GM12873 (cell line): Measurements from ENCODE around the gene FBXO42.

ENCODE experiments used
- TF ChIP-seq, protein P1 (sequence below): IDR thresholded peaks from 2 replicates; pipeline ENCODE4 v1.5.1; 2012; ENCODE audit warnings: low read depth, mild to moderate bottlenecking, moderate library complexity, low read length, control low read depth; ENCODE audit not compliant: insufficient read depth; ENCODE audit errors: missing control alignments

The FBXO42 gene

DNA sequence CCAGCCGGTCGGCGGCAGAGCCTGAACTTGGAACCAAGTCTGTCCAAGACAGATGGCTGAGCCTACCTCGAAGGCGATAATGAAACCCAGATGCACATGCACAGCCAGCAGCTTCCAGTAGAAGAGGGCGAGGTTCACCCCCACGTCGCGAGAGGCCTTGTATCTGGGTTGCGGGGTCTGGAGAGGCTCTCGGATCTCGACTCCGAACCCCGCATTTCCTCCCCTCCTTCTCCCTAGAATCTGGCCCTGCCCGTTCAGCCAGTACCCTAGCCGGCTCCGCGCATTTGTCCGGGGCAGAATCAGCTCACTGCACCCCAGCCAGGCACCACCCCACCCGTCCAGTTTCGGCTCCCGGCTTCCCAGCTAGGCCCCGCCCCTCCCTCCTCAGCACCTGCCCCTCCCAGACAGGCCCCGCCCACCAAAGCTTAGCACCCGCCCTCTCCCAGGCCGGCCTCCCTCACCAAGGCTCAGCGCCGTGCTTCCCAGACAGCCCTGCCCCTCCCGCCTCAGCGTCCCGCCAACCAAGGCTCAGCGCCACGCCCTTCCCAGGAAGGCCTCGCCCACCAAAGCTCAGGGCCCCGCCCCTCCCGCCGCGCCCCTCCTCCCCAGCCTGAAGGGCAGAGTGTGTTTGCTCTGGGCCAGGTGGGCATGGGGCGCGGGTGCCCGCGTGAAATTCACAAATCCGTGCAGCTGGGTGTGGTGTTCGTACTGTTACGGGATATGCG, 135.1 kb downstream of the FBXO42 start:
- TF ChIP-seq, protein P1, sequence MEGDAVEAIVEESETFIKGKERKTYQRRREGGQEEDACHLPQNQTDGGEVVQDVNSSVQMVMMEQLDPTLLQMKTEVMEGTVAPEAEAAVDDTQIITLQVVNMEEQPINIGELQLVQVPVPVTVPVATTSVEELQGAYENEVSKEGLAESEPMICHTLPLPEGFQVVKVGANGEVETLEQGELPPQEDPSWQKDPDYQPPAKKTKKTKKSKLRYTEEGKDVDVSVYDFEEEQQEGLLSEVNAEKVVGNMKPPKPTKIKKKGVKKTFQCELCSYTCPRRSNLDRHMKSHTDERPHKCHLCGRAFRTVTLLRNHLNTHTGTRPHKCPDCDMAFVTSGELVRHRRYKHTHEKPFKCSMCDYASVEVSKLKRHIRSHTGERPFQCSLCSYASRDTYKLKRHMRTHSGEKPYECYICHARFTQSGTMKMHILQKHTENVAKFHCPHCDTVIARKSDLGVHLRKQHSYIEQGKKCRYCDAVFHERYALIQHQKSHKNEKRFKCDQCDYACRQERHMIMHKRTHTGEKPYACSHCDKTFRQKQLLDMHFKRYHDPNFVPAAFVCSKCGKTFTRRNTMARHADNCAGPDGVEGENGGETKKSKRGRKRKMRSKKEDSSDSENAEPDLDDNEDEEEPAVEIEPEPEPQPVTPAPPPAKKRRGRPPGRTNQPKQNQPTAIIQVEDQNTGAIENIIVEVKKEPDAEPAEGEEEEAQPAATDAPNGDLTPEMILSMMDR = no peak

DNA sequence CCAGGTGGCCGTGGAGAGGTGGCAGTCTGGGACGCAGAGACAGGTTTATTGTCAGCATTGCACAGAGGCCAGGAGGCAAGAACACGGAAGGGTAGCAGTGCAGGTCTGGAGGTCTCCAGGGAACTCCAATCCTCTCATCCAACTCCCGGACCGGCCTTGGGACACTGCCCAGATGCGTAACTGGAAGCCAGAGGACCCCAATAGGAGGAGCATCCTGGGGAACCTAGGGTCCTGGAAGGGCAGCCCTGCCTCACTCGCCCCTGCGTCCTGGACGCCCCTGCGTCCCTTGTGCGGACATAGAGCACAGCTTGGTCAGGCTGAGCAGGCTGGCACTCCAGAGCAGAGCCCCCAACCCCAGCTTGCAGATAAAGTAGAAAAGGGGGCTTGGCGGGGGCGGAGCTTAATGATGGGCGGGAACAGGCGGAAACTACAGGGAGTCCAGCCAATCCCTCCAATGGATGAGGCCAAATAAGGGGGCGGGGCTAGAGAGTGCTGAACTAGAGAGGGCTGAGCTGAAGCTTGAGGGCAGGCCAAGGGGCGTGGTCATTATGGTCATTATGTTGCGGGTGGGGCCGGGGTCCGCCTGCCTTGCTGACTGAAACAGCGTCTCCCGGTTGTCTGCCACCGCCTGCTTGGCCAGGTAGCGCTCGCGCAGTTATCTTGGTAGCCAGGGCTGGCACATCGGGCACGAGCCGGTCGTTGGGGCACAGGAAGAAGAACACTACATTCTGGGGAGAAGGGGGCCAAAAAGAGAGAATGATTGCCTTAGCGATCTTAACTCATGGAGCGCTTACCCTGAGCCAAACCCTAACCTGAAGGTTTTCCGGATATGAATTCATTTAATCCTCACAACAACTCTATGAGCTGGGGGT, 136.2 kb downstream of the FBXO42 start:
- TF ChIP-seq, protein P1 = no peak

DNA sequence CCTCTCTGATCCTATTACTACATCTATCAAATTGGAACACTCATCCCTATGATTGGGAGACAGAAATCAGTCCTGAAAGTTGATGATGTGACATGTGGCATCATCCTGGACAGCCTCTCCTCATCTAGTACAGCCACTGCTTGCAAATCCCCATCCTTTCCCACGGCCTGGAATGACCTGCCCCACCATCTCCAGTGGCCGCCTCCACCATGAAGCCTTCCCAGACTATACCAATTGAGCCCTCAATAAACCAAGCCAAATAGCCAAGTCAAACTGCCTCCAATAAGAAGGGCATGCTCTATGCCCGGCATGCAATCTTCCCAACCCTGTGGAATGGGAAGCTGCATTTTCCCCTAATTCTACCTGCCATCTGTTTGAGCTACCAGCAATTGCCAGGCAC, 139.3 kb downstream of the FBXO42 start:
- TF ChIP-seq, protein P1 = no peak

DNA sequence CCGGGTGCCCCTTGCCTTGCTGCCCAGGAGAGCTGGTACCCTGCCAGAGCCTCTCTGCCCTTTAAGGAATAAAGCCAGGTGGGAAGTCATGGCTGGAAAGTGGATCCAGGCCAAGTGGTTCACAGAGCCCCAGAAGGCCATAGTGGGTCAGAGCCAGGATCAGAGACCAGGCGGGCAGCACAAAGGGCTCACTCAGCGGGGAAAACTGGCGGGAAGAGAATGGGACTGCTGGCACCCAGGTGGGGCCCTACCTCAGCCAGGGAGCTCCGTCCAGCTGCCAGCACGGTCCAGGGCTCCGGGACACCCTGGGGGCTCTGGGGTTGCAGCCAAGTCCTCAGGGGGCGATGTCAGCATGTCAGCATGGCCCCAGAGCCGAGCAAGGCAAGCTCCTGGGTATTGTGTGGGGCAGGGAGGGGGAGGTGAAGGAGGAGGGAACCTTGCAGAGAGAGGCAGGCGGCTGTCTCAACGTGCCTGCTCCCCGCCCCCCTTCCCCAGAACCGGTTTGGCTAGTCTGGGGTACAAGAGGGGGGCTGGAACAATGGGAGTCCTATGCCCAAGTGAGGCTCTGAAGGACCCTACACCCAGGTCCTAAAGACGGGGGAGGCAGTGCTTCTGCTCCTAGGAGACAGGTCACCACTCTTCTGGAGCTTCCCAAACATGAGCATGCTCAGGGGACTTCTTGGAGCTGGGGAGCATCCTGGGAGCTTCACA, 139.9 kb downstream of the FBXO42 start, which contains the start of gene ARHGEF19:
TSS of gene ARHGEF19 (minus strand) at position 402 of the 711 bp plus-strand sequence. CDS start 3,598 bp downstream, outside the sequence.
- TF ChIP-seq, protein P1 = no peak

DNA sequence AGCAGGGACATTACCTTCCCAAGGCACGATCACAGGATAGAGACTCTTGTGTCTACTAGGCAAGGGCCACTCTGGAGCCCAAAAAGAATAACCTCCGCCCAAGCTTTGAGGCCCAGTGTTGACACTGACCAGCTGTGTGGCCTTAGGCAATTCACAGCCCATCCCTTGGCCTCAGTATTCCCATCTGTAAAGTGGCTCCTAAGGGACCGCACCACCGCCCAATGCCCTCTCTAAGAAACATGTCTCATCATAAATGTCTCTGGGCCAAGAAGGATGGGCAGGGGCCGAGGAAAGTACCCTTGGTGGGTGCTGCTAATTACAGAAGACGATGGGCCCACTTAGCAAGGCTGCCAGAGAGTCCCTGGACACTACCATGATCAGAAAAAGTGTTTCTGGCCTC, 140.5 kb downstream of the FBXO42 start:
- TF ChIP-seq, protein P1 = no peak

DNA sequence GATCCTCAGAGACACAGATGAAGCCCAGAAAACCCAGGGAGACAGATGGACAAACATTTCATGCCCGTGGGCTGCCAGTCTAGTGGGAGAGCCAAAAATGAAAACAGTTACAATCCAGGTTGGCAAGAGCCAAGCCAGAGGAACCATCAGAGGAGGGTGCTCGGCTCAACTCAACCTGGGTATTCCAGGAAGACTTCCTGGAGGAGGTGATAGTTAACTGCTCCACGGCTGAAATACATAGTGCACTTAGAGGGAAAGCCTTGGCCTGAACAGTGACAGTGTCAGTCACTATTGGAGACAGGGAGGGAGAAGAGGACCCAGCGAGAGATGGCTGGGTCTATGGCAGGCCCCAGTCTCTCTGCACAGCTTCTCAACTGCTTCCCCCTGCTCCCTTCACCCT, 141.7 kb downstream of the FBXO42 start:
- TF ChIP-seq, protein P1 = no peak
